ENCODE results near the gene ZMIZ2. TPM values are rescaled to one million over a fixed set of nuclear protein-coding genes. Genes with fewer than 3 reads are reported as not detected.
A peak's percentile ranks its signal among the peaks of the same experiment; 100 is the strongest.
"Not testable (repeated sequence)": the region's sequence is repeated elsewhere in the genome, so short reads cannot be mapped to it uniquely, and the experiment has no call there.

ZMIZ2 gene
- total and polyA plus RNA-seq, 8 donors, result 54.0 to 96.1 (median 65.8) TPM

DNA sequence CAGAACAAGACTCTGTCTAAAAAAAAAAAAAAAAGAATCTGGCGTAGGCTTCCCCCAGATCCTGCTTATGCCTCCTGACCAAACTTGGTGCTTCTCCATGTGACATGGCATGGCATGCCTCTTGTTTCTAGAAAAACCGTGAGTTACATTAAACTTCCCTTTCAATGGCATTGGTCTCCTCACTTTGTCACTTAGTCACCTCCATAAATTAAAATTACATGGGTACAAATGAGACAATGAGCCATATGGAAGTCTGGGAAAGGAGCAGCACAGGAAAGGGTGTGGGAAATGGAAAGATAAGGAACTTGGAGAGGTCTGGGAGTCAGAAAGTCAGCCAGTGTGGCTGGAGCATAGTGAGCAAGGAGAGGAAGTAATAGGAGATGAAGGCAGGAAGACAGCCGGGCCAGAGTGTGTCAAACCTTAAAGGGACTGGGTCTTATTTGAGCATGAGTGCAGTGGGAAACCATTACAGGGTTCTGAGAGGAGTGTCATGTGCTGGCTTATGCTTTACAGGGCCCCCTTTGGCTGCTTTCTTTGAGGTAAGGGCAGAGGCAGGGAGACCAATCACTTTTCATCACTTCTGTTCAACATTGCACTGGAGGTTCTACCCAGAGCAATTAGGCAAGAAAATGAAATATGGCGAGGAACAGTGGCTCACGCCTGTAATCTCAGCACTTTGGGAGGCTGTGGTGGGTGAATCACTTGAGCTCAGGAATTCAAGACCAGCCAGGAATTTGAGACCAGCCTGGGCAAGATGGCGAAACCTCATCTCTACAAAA lies 21.3 kb upstream of the ZMIZ2 start:
- intact Hi-C loops (cut with DNase I), result no loop called here
- TF ChIP-seq, protein P1, sequence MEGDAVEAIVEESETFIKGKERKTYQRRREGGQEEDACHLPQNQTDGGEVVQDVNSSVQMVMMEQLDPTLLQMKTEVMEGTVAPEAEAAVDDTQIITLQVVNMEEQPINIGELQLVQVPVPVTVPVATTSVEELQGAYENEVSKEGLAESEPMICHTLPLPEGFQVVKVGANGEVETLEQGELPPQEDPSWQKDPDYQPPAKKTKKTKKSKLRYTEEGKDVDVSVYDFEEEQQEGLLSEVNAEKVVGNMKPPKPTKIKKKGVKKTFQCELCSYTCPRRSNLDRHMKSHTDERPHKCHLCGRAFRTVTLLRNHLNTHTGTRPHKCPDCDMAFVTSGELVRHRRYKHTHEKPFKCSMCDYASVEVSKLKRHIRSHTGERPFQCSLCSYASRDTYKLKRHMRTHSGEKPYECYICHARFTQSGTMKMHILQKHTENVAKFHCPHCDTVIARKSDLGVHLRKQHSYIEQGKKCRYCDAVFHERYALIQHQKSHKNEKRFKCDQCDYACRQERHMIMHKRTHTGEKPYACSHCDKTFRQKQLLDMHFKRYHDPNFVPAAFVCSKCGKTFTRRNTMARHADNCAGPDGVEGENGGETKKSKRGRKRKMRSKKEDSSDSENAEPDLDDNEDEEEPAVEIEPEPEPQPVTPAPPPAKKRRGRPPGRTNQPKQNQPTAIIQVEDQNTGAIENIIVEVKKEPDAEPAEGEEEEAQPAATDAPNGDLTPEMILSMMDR (IDR thresholded peaks at IDR 0.05), result no peak
- Histone ChIP-seq H3K4me1 (peaks cover 0 to 8% of the 10 kb centered on the region in 2 donors), H3K4me3 (no peak overlapping the region), H3K27ac (peak overlapping the region; percentile 14 to 35), H3K27me3 (no peaks in the 10 kb centered on the region), H3K9me3 (no peaks in the 10 kb centered on the region), H3K36me3 (no peaks in the 10 kb centered on the region)
- DNase-seq, result no peak
- ATAC-seq, result peak; percentile 71

DNA sequence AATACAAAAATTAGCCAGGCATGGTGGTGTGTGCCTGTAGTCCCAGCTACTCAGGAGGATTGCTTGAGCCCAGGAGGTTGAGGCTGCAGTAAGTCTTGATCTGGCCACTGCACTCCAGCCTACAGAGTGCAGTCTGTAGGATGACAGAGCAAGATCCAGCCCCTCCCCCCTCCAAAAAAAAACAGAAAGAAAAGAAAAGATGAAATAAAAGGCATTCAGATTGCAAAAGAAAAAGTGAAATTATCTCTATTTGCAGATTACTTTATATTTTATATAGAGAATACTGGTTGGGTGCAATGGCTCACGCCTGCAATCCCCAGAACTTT lies 20.7 kb upstream of the ZMIZ2 start:
- Histone ChIP-seq H3K27ac (peak overlapping the region in 1 of 2 donors; percentile 35), H3K36me3 (no peaks in the 10 kb centered on the region), H3K9me3 (no peaks in the 10 kb centered on the region), H3K4me3 (no peak overlapping the region), H3K4me1 (peaks cover 0 to 8% of the 10 kb centered on the region in 2 donors), H3K27me3 (no peaks in the 10 kb centered on the region)
- DNase-seq (no peak), ATAC-seq (no peak)
- TF ChIP-seq, protein P1 (IDR thresholded peaks at IDR 0.05), result no peak
- intact Hi-C loops (cut with DNase I), result no loop called here

DNA sequence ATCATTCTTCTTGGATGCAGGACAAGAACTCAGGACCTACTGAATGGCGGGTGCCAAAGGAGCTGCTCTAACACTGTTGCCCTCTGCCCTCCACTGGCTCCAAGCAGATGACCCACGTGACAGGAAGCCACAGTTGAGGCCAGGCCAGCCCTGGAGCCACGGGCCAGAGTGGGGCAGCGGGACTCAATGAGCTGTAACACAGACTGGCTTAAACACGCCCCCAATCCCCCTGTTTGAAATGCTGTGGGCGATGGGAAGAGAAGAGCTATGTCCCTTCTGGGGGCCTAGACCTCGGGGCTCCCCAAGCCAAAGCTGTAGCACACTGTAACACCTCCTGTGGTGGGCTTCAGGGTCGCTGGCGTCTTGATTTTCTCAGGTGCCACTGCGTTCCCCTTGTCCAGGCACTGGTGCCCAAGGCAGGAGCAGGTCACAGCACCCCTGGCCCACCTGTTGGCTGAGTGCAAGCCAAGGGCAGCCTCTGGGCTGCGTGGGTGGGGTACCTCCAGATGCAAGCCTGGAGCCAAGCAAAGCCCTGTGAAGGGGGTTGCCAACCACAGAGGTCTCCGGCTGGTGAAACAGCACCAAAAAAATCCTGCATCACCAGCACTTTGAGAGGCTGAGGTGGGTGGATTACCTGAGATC lies 18.6 kb upstream of the ZMIZ2 start:
- DNase-seq (no peak), ATAC-seq (peak; percentile 44)
- H3K4me3 ChIP-seq, result no peak overlapping the region
- H3K9me3 ChIP-seq, result no peaks in the 10 kb centered on the region
- H3K4me1 ChIP-seq, result peaks cover 0 to 9% of the 10 kb centered on the region in 2 donors
- intact Hi-C loops (cut with DNase I), result no loop called here
- no peaks in the 10 kb centered on the region for H3K36me3 ChIP-seq
- TF ChIP-seq, protein P1 (IDR thresholded peaks at IDR 0.05), result no peak
- H3K27ac ChIP-seq, result no peak overlapping the region
- H3K27me3 ChIP-seq, result no peaks in the 10 kb centered on the region

DNA sequence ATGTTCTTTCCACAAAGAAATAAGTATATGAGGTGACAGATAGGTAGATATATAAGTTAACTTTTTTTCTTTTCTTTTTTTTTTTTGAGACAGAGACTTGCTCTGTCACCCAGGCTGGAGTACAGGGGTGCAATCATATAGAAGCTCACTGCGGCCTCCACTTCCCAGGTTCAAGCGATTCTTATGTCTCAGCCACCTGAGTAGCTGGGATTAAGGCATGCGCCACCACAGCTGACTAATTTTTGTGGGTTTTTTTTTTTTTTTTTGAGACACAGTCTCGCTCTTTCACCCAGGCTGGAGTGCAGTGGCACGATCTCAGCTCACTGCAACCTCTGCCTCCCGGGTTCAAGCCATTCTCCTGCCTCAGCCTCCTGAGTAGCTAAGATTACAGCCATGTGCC lies 15.7 kb upstream of the ZMIZ2 start:
- ATAC-seq, result not testable (repeated sequence)

DNA sequence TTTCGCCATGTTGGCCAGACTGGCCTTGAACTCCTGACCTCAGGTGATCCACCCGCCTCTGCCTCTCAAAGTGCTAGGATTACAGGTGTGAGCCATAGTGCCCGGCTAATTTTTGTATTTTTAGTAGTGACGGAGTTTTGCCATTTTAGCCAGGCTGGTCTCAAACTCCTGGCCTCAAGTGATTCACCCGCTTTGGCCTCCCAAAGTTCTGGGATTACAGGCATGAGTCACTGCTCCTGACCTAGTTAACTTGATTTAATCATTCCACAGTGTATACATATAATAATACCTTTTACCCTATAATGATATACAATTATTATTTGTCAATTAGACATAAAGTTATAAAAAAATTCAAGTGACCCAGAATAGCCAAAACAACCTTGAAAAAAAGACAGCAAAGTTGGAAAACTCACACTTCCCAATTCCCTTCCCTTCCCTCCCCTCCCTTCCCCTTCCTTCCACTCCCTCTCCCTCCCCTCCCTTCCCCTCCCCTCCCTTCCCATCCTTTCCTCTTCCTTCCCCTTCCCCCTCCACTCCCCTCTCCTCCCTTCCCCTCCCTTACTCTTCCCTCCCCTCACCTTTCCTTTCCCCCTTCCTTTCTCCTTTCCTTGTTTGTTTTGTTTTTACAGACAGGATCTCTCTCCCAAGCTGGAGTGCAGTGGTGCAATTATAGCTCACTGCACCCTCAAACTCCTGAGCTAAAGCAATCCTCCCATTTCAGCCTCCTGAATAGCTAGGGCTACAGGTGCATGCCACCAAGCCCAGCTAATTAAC lies 14.8 kb upstream of the ZMIZ2 start:
- intact Hi-C loops (cut with DNase I), result no loop called here
- H3K27ac ChIP-seq, result no peak overlapping the region
- peaks cover 0 to 14% of the 10 kb centered on the region in 2 donors for H3K4me1 ChIP-seq
- no peak for ATAC-seq
- H3K27me3 ChIP-seq, result no peaks in the 10 kb centered on the region
- no peak for DNase-seq
- TF ChIP-seq, protein P1 (IDR thresholded peaks at IDR 0.05), result no peak
- H3K4me3 ChIP-seq, result no peak overlapping the region
- H3K9me3 ChIP-seq, result no peaks in the 10 kb centered on the region
- no peaks in the 10 kb centered on the region for H3K36me3 ChIP-seq

More for the DNA sequence above, 15.7 kb upstream of the ZMIZ2 start:
- DNase-seq; H3K27me3 ChIP-seq; H3K9me3 ChIP-seq; H3K27ac ChIP-seq; H3K4me3 ChIP-seq; H3K36me3 ChIP-seq; intact Hi-C loops (cut with DNase I): not testable (repeated sequence)
- peaks cover 0 to 14% of the 10 kb centered on the region in 2 donors for H3K4me1 ChIP-seq

Measured in left lung (tissue), 10 donors.